Hematopoietic multipotent progenitor cell treated with erythropoietin and hydrocortisone succinate and interleukin-3 and kit ligand, for 4 days (in vitro differentiated cells): Measurements from ENCODE around the gene TRAF7.
"Not testable (repeated sequence)": the region's sequence is repeated elsewhere in the genome, so short reads cannot be mapped to it uniquely, and the experiment has no call there.

ENCODE experiments used
- DNase-seq: peaks from one replicate; pipeline ENCODE4 v3.0.0-alpha.2; 2015

The TRAF7 gene

GRCh38 chr16:2122934-2123683, 32.5 kb upstream of the TRAF7 start:
- not testable (repeated sequence) for DNase-seq

GRCh38 chr16:2123706-2124376, 31.7 kb upstream of the TRAF7 start:
- DNase-seq = not testable (repeated sequence)

GRCh38 chr16:2124377-2124693, 31.2 kb upstream of the TRAF7 start:
- not testable (repeated sequence) for DNase-seq

GRCh38 chr16:2124694-2125444, 30.7 kb upstream of the TRAF7 start:
- peak; percentile 47 for DNase-seq

- not testable (repeated sequence) for DNase-seq
Measured at GRCh38 chr16:2125609-2126008, 30.0 kb upstream of the TRAF7 start.

- DNase-seq = not testable (repeated sequence)
Measured at GRCh38 chr16:2126161-2126743, 29.3 kb upstream of the TRAF7 start.

- not testable (repeated sequence) for DNase-seq
Measured at GRCh38 chr16:2126928-2127556, 28.5 kb upstream of the TRAF7 start.

- DNase-seq = peak; percentile 24
Measured at GRCh38 chr16:2127630-2128280, 27.8 kb upstream of the TRAF7 start.

GRCh38 chr16:2129251-2129650, 26.3 kb upstream of the TRAF7 start:
- not testable (repeated sequence) for DNase-seq

GRCh38 chr16:2129890-2130447, 25.6 kb upstream of the TRAF7 start:
- DNase-seq = not testable (repeated sequence)

GRCh38 chr16:2133797-2134196, 21.8 kb upstream of the TRAF7 start:
- DNase-seq = not testable (repeated sequence)

GRCh38 chr16:2135071-2135470, 20.5 kb upstream of the TRAF7 start:
- DNase-seq = not testable (repeated sequence)

GRCh38 chr16:2135770-2136490, 19.7 kb upstream of the TRAF7 start, which contains the start of gene PKD1:
Gene PKD1 (minus strand): TSS chr16:2135898. CDS start chr16:2135689, 209 bp downstream.
- DNase-seq = peak; percentile 95

GRCh38 chr16:2142942-2143877, 12.4 kb upstream of the TRAF7 start:
- DNase-seq = no peak

GRCh38 chr16:2143878-2144485, 11.6 kb upstream of the TRAF7 start:
- DNase-seq = no peak

GRCh38 chr16:2145843-2146242, 9.7 kb upstream of the TRAF7 start:
- DNase-seq = no peak

- DNase-seq = no peak
Measured at GRCh38 chr16:2147378-2147777, 8.2 kb upstream of the TRAF7 start.

- peak; percentile 80 for DNase-seq
Measured at GRCh38 chr16:2147981-2148671, 7.5 kb upstream of the TRAF7 start, which contains the start of gene RAB26. Gene RAB26 (plus strand): TSS chr16:2148625. CDS start chr16:2148784, 159 bp downstream.
